ENCODE measurements around the gene CNTF. TPM values are rescaled to one million over a fixed set of nuclear protein-coding genes. Genes with fewer than 3 reads are reported as not detected.

The CNTF gene
- total RNA-seq, 1 donor: 1.4 TPM

DNA sequence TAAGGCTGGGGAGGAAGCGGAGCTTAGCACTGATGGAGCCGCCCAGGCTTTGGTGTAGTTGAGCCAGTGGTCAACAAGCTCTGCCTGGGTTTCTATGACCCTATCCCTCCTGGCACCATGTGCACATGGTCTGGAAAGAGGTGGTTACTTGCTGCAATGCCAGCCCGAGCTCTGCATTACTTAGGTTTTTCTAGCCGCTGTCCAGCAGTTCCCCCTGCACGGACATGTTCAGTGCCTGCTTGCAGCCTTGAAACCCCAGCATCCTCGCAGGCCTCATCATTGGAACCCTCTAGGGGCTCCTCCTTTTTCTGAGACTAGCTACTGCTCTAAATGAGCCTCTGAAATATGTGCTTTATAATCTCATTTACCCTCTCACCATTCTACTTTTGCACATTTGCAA is 16.6 kb downstream of the CNTF start:
- H3K4me3 ChIP-seq (ENCODE audit: insufficient read depth, low read length): no peak overlapping the region
- peaks cover 5% of the 10 kb centered on the region for H3K27me3 ChIP-seq (ENCODE audit: insufficient read depth, low read length)
- no peaks in the 10 kb centered on the region for H3K36me3 ChIP-seq (ENCODE audit: insufficient read depth, low read length)
- H4K20me1 ChIP-seq (ENCODE audit: insufficient read depth, low read length): no peaks in the 10 kb centered on the region
- DNase-seq (ENCODE audit: insufficient read length, low spot score, missing footprints): peak; percentile 32
- H3K4me2 ChIP-seq (ENCODE audit: insufficient read depth, low read length): no peak overlapping the region
- H2AFZ ChIP-seq (ENCODE audit: low read length): no peak overlapping the region
- H3K9me3 ChIP-seq (ENCODE audit: low read depth, low read length): no peaks in the 10 kb centered on the region
- H3K4me1 ChIP-seq (ENCODE audit: insufficient read depth, low read length): no peaks in the 10 kb centered on the region
- no peaks in the 10 kb centered on the region for H3K79me2 ChIP-seq (ENCODE audit: insufficient read depth, low read length)
- no peak overlapping the region for H3K27ac ChIP-seq (ENCODE audit: low read depth, low read length)
- TF ChIP-seq, protein P1, sequence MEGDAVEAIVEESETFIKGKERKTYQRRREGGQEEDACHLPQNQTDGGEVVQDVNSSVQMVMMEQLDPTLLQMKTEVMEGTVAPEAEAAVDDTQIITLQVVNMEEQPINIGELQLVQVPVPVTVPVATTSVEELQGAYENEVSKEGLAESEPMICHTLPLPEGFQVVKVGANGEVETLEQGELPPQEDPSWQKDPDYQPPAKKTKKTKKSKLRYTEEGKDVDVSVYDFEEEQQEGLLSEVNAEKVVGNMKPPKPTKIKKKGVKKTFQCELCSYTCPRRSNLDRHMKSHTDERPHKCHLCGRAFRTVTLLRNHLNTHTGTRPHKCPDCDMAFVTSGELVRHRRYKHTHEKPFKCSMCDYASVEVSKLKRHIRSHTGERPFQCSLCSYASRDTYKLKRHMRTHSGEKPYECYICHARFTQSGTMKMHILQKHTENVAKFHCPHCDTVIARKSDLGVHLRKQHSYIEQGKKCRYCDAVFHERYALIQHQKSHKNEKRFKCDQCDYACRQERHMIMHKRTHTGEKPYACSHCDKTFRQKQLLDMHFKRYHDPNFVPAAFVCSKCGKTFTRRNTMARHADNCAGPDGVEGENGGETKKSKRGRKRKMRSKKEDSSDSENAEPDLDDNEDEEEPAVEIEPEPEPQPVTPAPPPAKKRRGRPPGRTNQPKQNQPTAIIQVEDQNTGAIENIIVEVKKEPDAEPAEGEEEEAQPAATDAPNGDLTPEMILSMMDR (IDR thresholded peaks at IDR 0.05; ENCODE audit: extremely low read depth, low read depth, low read length): no peak

DNA sequence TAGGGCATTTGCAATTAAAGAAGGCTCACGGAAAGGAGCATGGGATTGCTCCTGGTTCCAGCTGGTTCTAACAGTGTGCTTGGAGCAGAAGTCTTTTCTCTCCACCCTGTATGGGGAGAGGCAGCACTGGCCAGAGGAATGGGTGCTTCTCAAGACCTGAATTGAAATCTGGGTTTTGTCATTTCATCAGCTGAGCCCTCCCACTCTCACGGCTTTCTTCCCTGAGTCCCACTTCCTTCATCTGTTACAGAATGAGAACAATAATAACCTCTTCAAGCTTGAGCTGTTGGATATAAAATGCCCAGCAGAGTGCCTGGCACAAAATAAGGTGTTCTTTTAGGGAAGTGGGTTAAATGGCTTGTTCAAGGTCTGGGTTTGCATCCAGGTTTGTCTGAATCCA is 17.2 kb downstream of the CNTF start:
- TF ChIP-seq, protein P1 (IDR thresholded peaks at IDR 0.05; ENCODE audit: extremely low read depth, low read depth, low read length): no peak
- Histone ChIP-seq H3K27me3 (ENCODE audit: insufficient read depth, low read length) (peaks cover 5% of the 10 kb centered on the region), H3K9me3 (ENCODE audit: low read depth, low read length) (no peaks in the 10 kb centered on the region), H2AFZ (ENCODE audit: low read length) (no peak overlapping the region), H3K4me1 (ENCODE audit: insufficient read depth, low read length) (no peaks in the 10 kb centered on the region), H3K27ac (ENCODE audit: low read depth, low read length) (no peak overlapping the region), H4K20me1 (ENCODE audit: insufficient read depth, low read length) (no peaks in the 10 kb centered on the region), H3K4me2 (ENCODE audit: insufficient read depth, low read length) (no peak overlapping the region), H3K36me3 (ENCODE audit: insufficient read depth, low read length) (no peaks in the 10 kb centered on the region), H3K79me2 (ENCODE audit: insufficient read depth, low read length) (no peaks in the 10 kb centered on the region), H3K4me3 (ENCODE audit: insufficient read depth, low read length) (no peak overlapping the region)
- no peak for DNase-seq (ENCODE audit: insufficient read length, low spot score, missing footprints)

DNA sequence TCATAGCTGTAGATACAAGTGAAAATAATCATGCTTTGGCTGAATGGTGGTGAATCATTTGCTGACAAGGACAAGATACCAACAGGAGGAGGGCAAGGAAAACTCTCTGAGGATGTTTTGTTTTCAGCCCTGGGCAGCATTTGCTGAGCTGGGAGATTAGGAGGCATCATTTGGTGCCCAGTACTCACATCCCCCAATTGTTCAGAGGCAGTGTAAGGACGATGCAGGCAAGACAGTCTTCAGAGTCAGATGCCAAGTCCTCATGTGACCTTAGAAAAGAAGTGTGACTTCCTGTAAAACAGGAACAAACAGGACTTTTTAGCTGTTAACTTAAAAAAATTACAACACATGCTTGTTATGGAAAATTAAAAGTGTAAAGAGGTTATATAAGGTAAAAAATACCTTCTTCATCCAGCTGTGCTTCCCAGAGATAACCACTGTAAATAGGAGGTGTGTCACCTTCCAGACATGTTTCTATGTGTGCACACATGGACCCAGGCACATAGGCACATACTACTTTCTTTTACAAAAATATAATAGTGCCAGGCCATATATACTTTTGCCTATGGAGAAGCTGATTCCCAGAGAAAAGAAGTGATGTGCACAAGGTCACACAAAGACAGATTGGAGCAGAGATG is 18.0 kb downstream of the CNTF start:
- no peak overlapping the region for H3K4me3 ChIP-seq (ENCODE audit: insufficient read depth, low read length)
- H3K27me3 ChIP-seq (ENCODE audit: insufficient read depth, low read length): peaks cover 5% of the 10 kb centered on the region
- no peaks in the 10 kb centered on the region for H3K79me2 ChIP-seq (ENCODE audit: insufficient read depth, low read length)
- H4K20me1 ChIP-seq (ENCODE audit: insufficient read depth, low read length): no peaks in the 10 kb centered on the region
- no peak for DNase-seq (ENCODE audit: insufficient read length, low spot score, missing footprints)
- no peaks in the 10 kb centered on the region for H3K4me1 ChIP-seq (ENCODE audit: insufficient read depth, low read length)
- TF ChIP-seq, protein P1 (IDR thresholded peaks at IDR 0.05; ENCODE audit: extremely low read depth, low read depth, low read length): no peak
- H3K9me3 ChIP-seq (ENCODE audit: low read depth, low read length): peaks cover 4% of the 10 kb centered on the region
- H3K4me2 ChIP-seq (ENCODE audit: insufficient read depth, low read length): no peak overlapping the region
- H3K27ac ChIP-seq (ENCODE audit: low read depth, low read length): no peak overlapping the region
- H3K36me3 ChIP-seq (ENCODE audit: insufficient read depth, low read length): no peaks in the 10 kb centered on the region
- H2AFZ ChIP-seq (ENCODE audit: low read length): no peak overlapping the region

DNA sequence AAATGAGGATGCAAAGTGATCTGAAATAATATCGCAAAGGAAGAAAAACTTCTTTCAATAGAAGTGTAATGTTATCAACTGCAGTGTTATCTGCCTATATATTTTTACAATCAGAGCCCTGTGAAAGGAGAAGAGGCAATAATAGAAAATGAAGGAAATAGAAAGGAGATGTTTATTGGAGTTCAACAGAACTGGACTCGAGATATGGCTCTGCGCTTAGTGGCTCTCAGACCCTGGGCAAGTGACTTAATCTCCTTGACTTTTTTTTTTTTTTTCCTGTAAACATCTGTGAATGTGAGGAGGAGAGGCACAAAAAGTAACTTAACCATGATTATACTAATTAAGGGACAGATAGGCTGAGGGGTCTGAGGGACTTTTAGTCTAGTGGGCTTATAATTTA is 18.9 kb downstream of the CNTF start:
- H3K4me3 ChIP-seq (ENCODE audit: insufficient read depth, low read length): no peak overlapping the region
- H3K9me3 ChIP-seq (ENCODE audit: low read depth, low read length): peaks cover 4% of the 10 kb centered on the region
- H3K79me2 ChIP-seq (ENCODE audit: insufficient read depth, low read length): no peaks in the 10 kb centered on the region
- no peaks in the 10 kb centered on the region for H3K36me3 ChIP-seq (ENCODE audit: insufficient read depth, low read length)
- no peak for DNase-seq (ENCODE audit: insufficient read length, low spot score, missing footprints)
- H3K27me3 ChIP-seq (ENCODE audit: insufficient read depth, low read length): peaks cover 5% of the 10 kb centered on the region
- no peaks in the 10 kb centered on the region for H3K4me1 ChIP-seq (ENCODE audit: insufficient read depth, low read length)
- H3K4me2 ChIP-seq (ENCODE audit: insufficient read depth, low read length): no peak overlapping the region
- TF ChIP-seq, protein P1 (IDR thresholded peaks at IDR 0.05; ENCODE audit: extremely low read depth, low read depth, low read length): no peak
- H3K27ac ChIP-seq (ENCODE audit: low read depth, low read length): no peak overlapping the region
- H4K20me1 ChIP-seq (ENCODE audit: insufficient read depth, low read length): no peaks in the 10 kb centered on the region
- H2AFZ ChIP-seq (ENCODE audit: low read length): no peak overlapping the region

Measured in osteoblast (primary cell).